NT2/D1 (cell line): ENCODE data around the gene TMEM63C.

Experiments used
- SUZ12 ChIP-seq: IDR thresholded peaks from 2 replicates; pipeline ENCODE4 v1.6.1; 2011; ENCODE audit not compliant: insufficient read length, insufficient read depth; ENCODE audit errors: extremely low read depth
- YY1 ChIP-seq: IDR thresholded peaks from 2 replicates; pipeline ENCODE4 v1.6.1; 2011; ENCODE audit not compliant: insufficient read length, insufficient read depth
- ZNF274 ChIP-seq: IDR thresholded peaks from 2 replicates; pipeline ENCODE4 v1.6.1; 2011; ENCODE audit warnings: mild to moderate bottlenecking, low read depth, low read length

DNA sequence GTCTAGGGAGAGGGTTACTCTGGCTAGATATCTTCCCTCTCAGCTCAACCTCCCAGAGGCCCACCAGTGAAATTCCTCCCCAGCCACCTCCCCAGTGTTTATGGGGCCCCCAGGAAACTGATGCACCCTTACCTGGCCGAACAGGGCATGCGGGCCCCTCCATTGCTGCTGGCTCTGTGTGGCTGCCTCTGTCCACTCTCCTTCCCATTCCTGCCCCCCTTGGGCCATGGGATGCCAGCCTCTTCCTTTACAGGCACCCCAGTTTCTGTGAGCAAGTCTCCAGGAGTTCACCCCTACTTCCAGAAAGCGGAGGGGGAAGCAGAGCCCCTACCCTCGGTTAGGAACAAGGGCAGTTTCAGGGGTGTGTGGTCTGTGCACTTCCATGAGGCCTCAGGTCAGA is 20.6 kb upstream of the TMEM63C start:
- no peak for TF ChIP-seq ZNF274
- TF ChIP-seq YY1, result no peak
- TF ChIP-seq SUZ12, result no peak
